Kidney epithelial cell (primary cell): Measurements from ENCODE around the gene SKAP1. TPM values are rescaled to one million over a fixed set of nuclear protein-coding genes. Genes with fewer than 3 reads are reported as not detected.
"Not testable (repeated sequence)": the region's sequence is repeated elsewhere in the genome, so short reads cannot be mapped to it uniquely, and the experiment has no call there.

Experiments
- DNase-seq: peaks from one replicate; pipeline ENCODE4 v3.0.0-alpha.2; 2010; ENCODE audit warnings: low read depth
- H3K27me3 ChIP-seq: 2 replicates; pipeline ENCODE4 v1.6.0; 2011; ENCODE audit warnings: low read length; ENCODE audit not compliant: control insufficient read depth, insufficient read depth
- H3K36me3 ChIP-seq: 2 replicates; pipeline ENCODE4 v1.5.1; 2011; ENCODE audit warnings: low read length; ENCODE audit not compliant: control insufficient read depth, insufficient read depth
- H3K4me3 ChIP-seq: 2 replicates; pipeline ENCODE4 v1.5.1; 2011; ENCODE audit warnings: low read depth, mild to moderate bottlenecking, control low read depth, low read length
- CTCF ChIP-seq: IDR thresholded peaks from 2 replicates; pipeline ENCODE4 v1.5.1; 2011; ENCODE audit warnings: mild to moderate bottlenecking, moderate library complexity, low read length, control low read depth, inconsistent platforms; ENCODE audit not compliant: insufficient read depth, poor library complexity, severe bottlenecking
- total RNA-seq: library from RNA; depleted of rRNA; stranded (reverse); fragments of >200 nt; gene quantifications from 2 replicates; pipeline ENCODE4 v1.2.3, GENCODE V29; 2015

SKAP1 gene
- total RNA-seq, 1 donor from 2014 or later: 5.6 TPM

- Histone ChIP-seq H3K36me3 (no peaks in the 10 kb centered on the region), H3K4me3 (no peak overlapping the region), H3K27me3 (no peaks in the 10 kb centered on the region)
- no peak for TF ChIP-seq CTCF
- DNase-seq: no peak
Measured at GRCh38 chr17:48211787-48212186, 218.2 kb downstream of the SKAP1 start.

- H3K27me3 ChIP-seq: no peaks in the 10 kb centered on the region
Measured at GRCh38 chr17:48211011-48211410, 219.0 kb downstream of the SKAP1 start.

GRCh38 chr17:48209973-48210372 lies 220.0 kb downstream of the SKAP1 start:
- Histone ChIP-seq H3K36me3 (no peaks in the 10 kb centered on the region), H3K27me3 (no peaks in the 10 kb centered on the region), H3K4me3 (no peak overlapping the region)
- no peak for TF ChIP-seq CTCF
- no peak for DNase-seq

More at GRCh38 chr17:48211011-48211410, 219.0 kb downstream of the SKAP1 start:
- DNase-seq: no peak
- H3K4me3 ChIP-seq: no peak overlapping the region
- TF ChIP-seq CTCF: no peak
- no peaks in the 10 kb centered on the region for H3K36me3 ChIP-seq

GRCh38 chr17:48207776-48208544 lies 222.1 kb downstream of the SKAP1 start:
- Histone ChIP-seq H3K27me3 (no peaks in the 10 kb centered on the region), H3K4me3 (no peak overlapping the region), H3K36me3 (no peaks in the 10 kb centered on the region)
- no peak for DNase-seq
- TF ChIP-seq CTCF: no peak

- H3K27me3 ChIP-seq, H3K4me3 ChIP-seq, H3K36me3 ChIP-seq, DNase-seq: not testable (repeated sequence)
Measured at GRCh38 chr17:48207036-48207435, 223.0 kb downstream of the SKAP1 start.

GRCh38 chr17:48202959-48203358 lies 227.1 kb downstream of the SKAP1 start:
- no peak for DNase-seq
- Histone ChIP-seq H3K4me3 (no peak overlapping the region), H3K36me3 (no peaks in the 10 kb centered on the region), H3K27me3 (no peaks in the 10 kb centered on the region)
- no peak for TF ChIP-seq CTCF
